DND-41 (cell line): ENCODE results near the gene IFFO2.

Source experiments
- ATAC-seq: fragments of 200-7000 bp; cut with Tn5 transposase; 3 replicates; pipeline ENCODE4 v1.9.1; 2021; ENCODE audit warnings: low read depth; ENCODE audit not compliant: insufficient read depth
- DNase-seq: peaks from one replicate; pipeline ENCODE4 v3.0.0-alpha.2; 2020
- H2AFZ ChIP-seq: 2 replicates; pipeline ENCODE4 v1.6.0; 2012; ENCODE audit warnings: low read depth, low read length
- H3K27ac ChIP-seq: 2 replicates; pipeline ENCODE4 v1.5.1; 2012; ENCODE audit warnings: low read length, inconsistent platforms
- H3K27me3 ChIP-seq: fragments of 200-600 bp; sonication (generic); 2 replicates; pipeline ENCODE4 v1.6.0; 2012; ENCODE audit warnings: low read length, mild to moderate bottlenecking, inconsistent platforms; ENCODE audit not compliant: insufficient read depth, poor library complexity
- H3K36me3 ChIP-seq: 2 replicates; pipeline ENCODE4 v1.5.1; 2012; ENCODE audit warnings: low read length, inconsistent platforms; ENCODE audit not compliant: insufficient read depth
- H3K4me1 ChIP-seq: 2 replicates; pipeline ENCODE4 v1.5.1; 2012; ENCODE audit warnings: mild to moderate bottlenecking, low read length; ENCODE audit not compliant: insufficient read depth
- H3K4me2 ChIP-seq: 2 replicates; pipeline ENCODE4 v1.6.0; 2012; ENCODE audit warnings: mild to moderate bottlenecking, moderate library complexity, low read length, inconsistent platforms; ENCODE audit not compliant: insufficient read depth
- H3K4me3 ChIP-seq, 2 experiments: fragments of 200-600 bp in 1 of 2; shearing (Covaris generic) in 1 of 2; 2 replicates each; pipeline ENCODE4 v1.5.1; 2012 to 2016; ENCODE audit warnings: inconsistent platforms in 2 of 2, low read length in 2 of 2, mild to moderate bottlenecking in 2 of 2, low read depth in 1 of 2, moderate library complexity in 1 of 2
- H3K79me2 ChIP-seq: 2 replicates; pipeline ENCODE4 v1.6.0; 2012; ENCODE audit warnings: low read length, inconsistent platforms; ENCODE audit not compliant: insufficient read depth
- H3K9ac ChIP-seq: 2 replicates; pipeline ENCODE4 v1.6.0; 2012; ENCODE audit warnings: low read depth, mild to moderate bottlenecking, inconsistent platforms, low read length, moderate library complexity
- H3K9me3 ChIP-seq: 2 replicates; pipeline ENCODE4 v1.5.1; 2012; ENCODE audit warnings: low read length, moderate library complexity, mild to moderate bottlenecking, inconsistent platforms; ENCODE audit not compliant: insufficient read depth, severe bottlenecking
- H4K20me1 ChIP-seq: 2 replicates; pipeline ENCODE4 v1.6.0; 2012; ENCODE audit warnings: low read length; ENCODE audit not compliant: insufficient read depth
- CTCF ChIP-seq: IDR thresholded peaks from 2 replicates; pipeline ENCODE4 v1.5.1; 2012; ENCODE audit warnings: borderline replicate concordance, low read length, moderate library complexity, mild to moderate bottlenecking; ENCODE audit not compliant: poor library complexity, severe bottlenecking; ENCODE audit errors: extremely low read depth
- EZH2 ChIP-seq: IDR thresholded peaks from 3 replicates; pipeline ENCODE4 v1.6.1; 2012; ENCODE audit warnings: borderline replicate concordance, low read depth, mild to moderate bottlenecking, moderate library complexity, low read length, inconsistent platforms; ENCODE audit not compliant: severe bottlenecking

The IFFO2 gene

GRCh38 chr1:18877282-18877681 lies 79.2 kb downstream of the IFFO2 start:
- no peak overlapping the region for H3K27ac ChIP-seq

GRCh38 chr1:18876210-18876609 lies 80.3 kb downstream of the IFFO2 start:
- DNase-seq (no peak), ATAC-seq (no peak)
- Histone ChIP-seq H2AFZ (no peak overlapping the region), H4K20me1 (peaks cover 5% of the 10 kb centered on the region; the same call in 1 of the 2 replicates), H3K9me3 (no peaks in the 10 kb centered on the region), H3K4me2 (no peak overlapping the region), H3K27ac (no peak overlapping the region), H3K79me2 (no peaks in the 10 kb centered on the region), H3K36me3 (no peaks in the 10 kb centered on the region), H3K4me3 (no peak overlapping the region), H3K4me1 (no peaks in the 10 kb centered on the region), H3K9ac (no peak overlapping the region), H3K27me3 (no peaks in the 10 kb centered on the region)
- TF ChIP-seq EZH2 = no peak
- TF ChIP-seq CTCF = no peak

More at GRCh38 chr1:18877282-18877681, 79.2 kb downstream of the IFFO2 start:
- no peaks in the 10 kb centered on the region for H3K9me3 ChIP-seq
- H3K4me1 ChIP-seq = no peaks in the 10 kb centered on the region
- DNase-seq (no peak), ATAC-seq (no peak)
- no peak overlapping the region for H3K4me2 ChIP-seq
- no peaks in the 10 kb centered on the region for H3K79me2 ChIP-seq
- peaks cover 4% of the 10 kb centered on the region; the same call in 1 of the 2 replicates for H3K36me3 ChIP-seq
- no peaks in the 10 kb centered on the region for H3K27me3 ChIP-seq
- H3K9ac ChIP-seq = no peak overlapping the region
- no peak overlapping the region for H2AFZ ChIP-seq
- TF ChIP-seq CTCF (no peak), EZH2 (no peak)
- peaks cover 5% of the 10 kb centered on the region; the same call in 1 of the 2 replicates for H4K20me1 ChIP-seq
- no peak overlapping the region for H3K4me3 ChIP-seq

GRCh38 chr1:18875796-18876128 lies 80.7 kb downstream of the IFFO2 start:
- no peaks in the 10 kb centered on the region for H3K79me2 ChIP-seq
- H3K4me3 ChIP-seq = no peak overlapping the region
- H3K9ac ChIP-seq = no peak overlapping the region
- no peaks in the 10 kb centered on the region for H3K27me3 ChIP-seq
- ATAC-seq = no peak
- no peaks in the 10 kb centered on the region for H3K4me1 ChIP-seq
- H4K20me1 ChIP-seq = peaks cover under 1% of the 10 kb centered on the region; the same call in 1 of the 2 replicates
- H2AFZ ChIP-seq = no peak overlapping the region
- no peak overlapping the region for H3K4me2 ChIP-seq
- H3K36me3 ChIP-seq = no peaks in the 10 kb centered on the region
- TF ChIP-seq CTCF (no peak), EZH2 (no peak)
- no peaks in the 10 kb centered on the region for H3K9me3 ChIP-seq
- H3K27ac ChIP-seq = no peak overlapping the region
- DNase-seq = no peak
